ENCODE measurements around the gene TRIM28. TPM values are rescaled to one million over a fixed set of nuclear protein-coding genes. Genes with fewer than 3 reads are reported as not detected.

TRIM28 gene
- total and polyA plus RNA-seq, 2 donors (not counting 3 experiments of a cell fraction or from before 2014, with no cell fraction given): 429 to 521 TPM

DNA sequence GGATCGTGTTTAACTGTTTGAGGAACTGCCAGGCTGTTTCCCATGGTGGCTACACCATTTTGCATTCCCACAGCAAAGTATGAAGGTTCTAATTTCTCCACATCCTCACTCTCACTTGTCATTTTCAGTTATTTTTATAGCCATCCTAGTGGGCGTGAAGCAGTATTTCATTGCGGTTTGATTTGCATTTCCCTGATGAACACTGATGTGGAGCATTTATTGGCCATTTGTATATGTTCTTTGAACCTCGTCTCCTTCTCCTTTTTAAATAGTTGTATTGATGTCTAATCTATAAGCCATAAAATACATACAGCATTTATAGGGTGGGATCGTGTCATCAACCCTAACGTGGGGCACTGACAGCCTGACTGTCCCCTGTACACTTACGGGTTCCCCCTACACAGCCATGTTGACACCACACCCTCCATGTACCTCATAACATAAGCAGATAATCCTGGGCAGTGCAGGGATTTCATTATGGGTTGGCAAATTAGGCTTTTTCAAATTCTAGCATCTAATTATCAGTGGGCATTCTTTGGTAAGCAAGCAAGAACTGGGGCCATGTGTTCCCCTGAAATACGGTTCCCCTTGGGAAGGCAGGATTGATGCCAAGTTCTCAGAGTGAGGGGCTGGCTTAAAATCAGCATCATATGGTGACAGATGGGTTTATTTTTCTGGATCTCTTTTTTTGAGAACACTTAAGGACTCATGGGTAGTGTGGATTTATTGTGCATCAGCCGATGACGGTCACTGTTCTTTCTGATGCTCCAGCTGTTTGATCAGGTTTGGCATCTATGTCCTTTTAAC is 12.6 kb upstream of the TRIM28 start:
- H4K20me1 ChIP-seq (replicated peaks; ENCODE audit: control insufficient read depth, extremely low read depth, insufficient read depth, low read length): no peaks in the 10 kb centered on the region
- no peak overlapping the region for H3K4me3 ChIP-seq (replicated peaks in 1 of 3; ENCODE audit: insufficient read depth in 1 of 3, low read depth in 1 of 3, low read length in 3 of 3)
- ChIA-PET POLR2A (no interaction called here), CTCF (interaction anchor here (1.2 to 1.7 kb wide), 2 partner anchors 11 to 17 kb away, joined by 4 to 9 read pairs; partner anchors contain the start of gene ZBTB45)
- no peaks in the 10 kb centered on the region for H3K36me3 ChIP-seq (ENCODE audit: control insufficient read depth in 2 of 2, extremely low read depth in 1 of 2, insufficient read depth in 2 of 2, low read length in 2 of 2)
- no peak overlapping the region for H3K27ac ChIP-seq (ENCODE audit: insufficient read depth, low read depth, low read length)
- no TSS peak for BruUV-seq (replicated peaks)
- intact Hi-C loops (cut with micrococcal nuclease): no loop called here
- no peaks in the 10 kb centered on the region for H3K4me1 ChIP-seq (ENCODE audit: control insufficient read depth, extremely low read depth, insufficient read depth, low read length)
- no peaks in the 10 kb centered on the region for H3K79me2 ChIP-seq (ENCODE audit: control insufficient read depth, insufficient read depth, low read length)
- DNase-seq (ENCODE audit: low read depth, low spot score) (no peak), FAIRE-seq (no peak)
- no peak overlapping the region for H3K9ac ChIP-seq (replicated peaks; ENCODE audit: extremely low read depth, insufficient read depth, low read length)
- H3K9me1 ChIP-seq (replicated peaks; ENCODE audit: control insufficient read depth, extremely low read depth, insufficient read depth, low read length): no peaks in the 10 kb centered on the region
- dilution Hi-C loops (cut with MboI; ENCODE audit: extremely low pct_ligation_motif_present, low sequenced_read_pairs): no loop called here
- peaks cover 11 to 19% of the 10 kb centered on the region in 2 experiments for H3K27me3 ChIP-seq (ENCODE audit: control insufficient read depth in 2 of 2, insufficient read depth in 2 of 2, low read length in 2 of 2)
- H2AFZ ChIP-seq (ENCODE audit: low read depth, low read length): no peak overlapping the region
- no peaks in the 10 kb centered on the region for H3K9me3 ChIP-seq (replicated peaks; ENCODE audit: control insufficient read depth, insufficient read depth, low read length)
- H3K4me2 ChIP-seq (ENCODE audit: insufficient read depth, low read length): no peak overlapping the region
- TF ChIP-seq EZH2 (IDR thresholded peaks at IDR 0.05; ENCODE audit: borderline replicate concordance, low read depth, low read length, severe bottlenecking) (no peak), FOS (IDR thresholded peaks at IDR 0.05; ENCODE audit: borderline replicate concordance, insufficient read depth, low read length) (no peak), MYC (IDR thresholded peaks at IDR 0.05; ENCODE audit: low read depth, low read length) (no peak), GATA2 (IDR thresholded peaks at IDR 0.05; ENCODE audit: insufficient read depth, insufficient read length, low read depth, low read length) (no peak), JUN (IDR thresholded peaks at IDR 0.05; ENCODE audit: borderline replicate concordance, insufficient read depth, insufficient read length, low read depth) (no peak), POLR2A (IDR thresholded peaks at IDR 0.05; ENCODE audit: low read depth, low read length) (no peak), POLR2AphosphoS5 (IDR thresholded peaks at IDR 0.05; ENCODE audit: insufficient read depth, low read depth, low read length) (no peak)
- TF ChIP-seq, protein P1, sequence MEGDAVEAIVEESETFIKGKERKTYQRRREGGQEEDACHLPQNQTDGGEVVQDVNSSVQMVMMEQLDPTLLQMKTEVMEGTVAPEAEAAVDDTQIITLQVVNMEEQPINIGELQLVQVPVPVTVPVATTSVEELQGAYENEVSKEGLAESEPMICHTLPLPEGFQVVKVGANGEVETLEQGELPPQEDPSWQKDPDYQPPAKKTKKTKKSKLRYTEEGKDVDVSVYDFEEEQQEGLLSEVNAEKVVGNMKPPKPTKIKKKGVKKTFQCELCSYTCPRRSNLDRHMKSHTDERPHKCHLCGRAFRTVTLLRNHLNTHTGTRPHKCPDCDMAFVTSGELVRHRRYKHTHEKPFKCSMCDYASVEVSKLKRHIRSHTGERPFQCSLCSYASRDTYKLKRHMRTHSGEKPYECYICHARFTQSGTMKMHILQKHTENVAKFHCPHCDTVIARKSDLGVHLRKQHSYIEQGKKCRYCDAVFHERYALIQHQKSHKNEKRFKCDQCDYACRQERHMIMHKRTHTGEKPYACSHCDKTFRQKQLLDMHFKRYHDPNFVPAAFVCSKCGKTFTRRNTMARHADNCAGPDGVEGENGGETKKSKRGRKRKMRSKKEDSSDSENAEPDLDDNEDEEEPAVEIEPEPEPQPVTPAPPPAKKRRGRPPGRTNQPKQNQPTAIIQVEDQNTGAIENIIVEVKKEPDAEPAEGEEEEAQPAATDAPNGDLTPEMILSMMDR (IDR thresholded peaks at IDR 0.05; ENCODE audit: extremely low read depth in 1 of 2, insufficient read depth in 1 of 2, low read depth in 1 of 2, low read length in 2 of 2): no peak
- TF ChIP-seq, protein P2, sequence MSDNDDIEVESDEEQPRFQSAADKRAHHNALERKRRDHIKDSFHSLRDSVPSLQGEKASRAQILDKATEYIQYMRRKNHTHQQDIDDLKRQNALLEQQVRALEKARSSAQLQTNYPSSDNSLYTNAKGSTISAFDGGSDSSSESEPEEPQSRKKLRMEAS (IDR thresholded peaks at IDR 0.05; ENCODE audit: insufficient read depth, insufficient read length): no peak
